Stimulated activated memory B cell treated with anti-CD40 and anti-IgM and Interleukin-4, amounts not matched to agents 10 μg/mL and 1 μg/mL and 100 μg/mL, for 72 hours (primary cell): ENCODE measurements around the gene TBC1D10A.

Experiments used
- ATAC-seq: fragments of 150-1000 bp; cut with Tn5 transposase; 2 replicates; pipeline ENCODE4 v1.10.0; 2021
- H3K27ac Mint-ChIP-seq: one replicate; pipeline ENCODE4 v1.8.0; 2022; ENCODE audit warnings: mild to moderate bottlenecking, mixed read lengths
- H3K27me3 Mint-ChIP-seq: one replicate; pipeline ENCODE4 v1.8.0; 2022; ENCODE audit warnings: mixed read lengths
- H3K36me3 Mint-ChIP-seq: one replicate; pipeline ENCODE4 v1.8.0; 2022; ENCODE audit warnings: mixed read lengths
- H3K4me1 Mint-ChIP-seq: one replicate; pipeline ENCODE4 v1.8.0; 2022; ENCODE audit warnings: mixed read lengths
- H3K4me3 Mint-ChIP-seq: one replicate; pipeline ENCODE4 v1.8.0; 2022; ENCODE audit warnings: mild to moderate bottlenecking, moderate library complexity, mixed read lengths
- H3K9me3 Mint-ChIP-seq: one replicate; pipeline ENCODE4 v1.8.0; 2022; ENCODE audit warnings: mixed read lengths

Gene TBC1D10A

GRCh38 chr22:30302810-30303138, 24.0 kb downstream of the TBC1D10A start:
- Mint-ChIP-seq H3K27me3 (no peaks in the 10 kb centered on the region), H3K4me3 (peak overlapping the region; percentile 22), H3K9me3 (no peaks in the 10 kb centered on the region), H3K4me1 (peaks cover 85% of the 10 kb centered on the region), H3K27ac (peak overlapping the region; percentile 74), H3K36me3 (peaks cover 39% of the 10 kb centered on the region)
- no peak for ATAC-seq

- H3K4me3 Mint-ChIP-seq: peak overlapping the region; percentile 22
- H3K27me3 Mint-ChIP-seq: no peaks in the 10 kb centered on the region
- H3K9me3 Mint-ChIP-seq: no peaks in the 10 kb centered on the region
- peak overlapping the region; percentile 74 for H3K27ac Mint-ChIP-seq
- peaks cover 85% of the 10 kb centered on the region for H3K4me1 Mint-ChIP-seq
- peaks cover 45% of the 10 kb centered on the region for H3K36me3 Mint-ChIP-seq
- peak; percentile 59 for ATAC-seq
Observed at GRCh38 chr22:30301995-30302809, 24.5 kb downstream of the TBC1D10A start.

GRCh38 chr22:30299322-30299721, 27.4 kb downstream of the TBC1D10A start:
- peaks cover 69% of the 10 kb centered on the region for H3K36me3 Mint-ChIP-seq

GRCh38 chr22:30297991-30298701, 28.6 kb downstream of the TBC1D10A start:
- Mint-ChIP-seq H3K4me1 (peaks cover 51% of the 10 kb centered on the region), H3K27ac (peak overlapping the region; percentile 60), H3K27me3 (no peaks in the 10 kb centered on the region), H3K4me3 (no peak overlapping the region), H3K9me3 (no peaks in the 10 kb centered on the region), H3K36me3 (peaks cover 75% of the 10 kb centered on the region)
- ATAC-seq: no peak

More at GRCh38 chr22:30299322-30299721, 27.4 kb downstream of the TBC1D10A start:
- peaks cover 62% of the 10 kb centered on the region for H3K4me1 Mint-ChIP-seq
- ATAC-seq: no peak
- peak overlapping the region; percentile 60 for H3K27ac Mint-ChIP-seq
- no peaks in the 10 kb centered on the region for H3K9me3 Mint-ChIP-seq
- H3K27me3 Mint-ChIP-seq: no peaks in the 10 kb centered on the region
- H3K4me3 Mint-ChIP-seq: no peak overlapping the region

GRCh38 chr22:30297276-30297990, 29.3 kb downstream of the TBC1D10A start:
- Mint-ChIP-seq H3K36me3 (peaks cover 73% of the 10 kb centered on the region), H3K4me3 (no peak overlapping the region), H3K4me1 (peaks cover 44% of the 10 kb centered on the region), H3K27me3 (no peaks in the 10 kb centered on the region), H3K9me3 (no peaks in the 10 kb centered on the region), H3K27ac (peak overlapping the region; percentile 60)
- ATAC-seq: no peak

- no peaks in the 10 kb centered on the region for H3K9me3 Mint-ChIP-seq
- no peak for ATAC-seq
- H3K4me3 Mint-ChIP-seq: no peak overlapping the region
- H3K36me3 Mint-ChIP-seq: peaks cover 70% of the 10 kb centered on the region
- no peaks in the 10 kb centered on the region for H3K27me3 Mint-ChIP-seq
- peaks cover 41% of the 10 kb centered on the region for H3K4me1 Mint-ChIP-seq
- H3K27ac Mint-ChIP-seq: peak overlapping the region; percentile 60
Observed at GRCh38 chr22:30296833-30297232, 29.9 kb downstream of the TBC1D10A start.

GRCh38 chr22:30296324-30296723, 30.4 kb downstream of the TBC1D10A start:
- Mint-ChIP-seq H3K27ac (no peak overlapping the region), H3K36me3 (peaks cover 66% of the 10 kb centered on the region), H3K27me3 (no peaks in the 10 kb centered on the region), H3K4me1 (peaks cover 41% of the 10 kb centered on the region), H3K4me3 (no peak overlapping the region), H3K9me3 (no peaks in the 10 kb centered on the region)
- ATAC-seq: no peak

GRCh38 chr22:30295576-30295975, 31.2 kb downstream of the TBC1D10A start:
- Mint-ChIP-seq H3K27me3 (no peaks in the 10 kb centered on the region), H3K4me1 (peaks cover 42% of the 10 kb centered on the region), H3K27ac (peak overlapping the region; percentile 73), H3K9me3 (no peaks in the 10 kb centered on the region), H3K36me3 (peaks cover 64% of the 10 kb centered on the region), H3K4me3 (no peak overlapping the region)
- no peak for ATAC-seq

- ATAC-seq: no peak
- no peaks in the 10 kb centered on the region for H3K27me3 Mint-ChIP-seq
- H3K27ac Mint-ChIP-seq: no peak overlapping the region
- H3K36me3 Mint-ChIP-seq: peaks cover 64% of the 10 kb centered on the region
- peaks cover 49% of the 10 kb centered on the region for H3K4me1 Mint-ChIP-seq
- no peak overlapping the region for H3K4me3 Mint-ChIP-seq
- H3K9me3 Mint-ChIP-seq: no peaks in the 10 kb centered on the region
Observed at GRCh38 chr22:30294830-30295229, 31.9 kb downstream of the TBC1D10A start.

- Mint-ChIP-seq H3K4me3 (no peak overlapping the region), H3K27me3 (no peaks in the 10 kb centered on the region), H3K36me3 (peaks cover 61% of the 10 kb centered on the region), H3K27ac (no peak overlapping the region), H3K9me3 (no peaks in the 10 kb centered on the region), H3K4me1 (peaks cover 50% of the 10 kb centered on the region)
- no peak for ATAC-seq
Observed at GRCh38 chr22:30294066-30294465, 32.7 kb downstream of the TBC1D10A start.

- Mint-ChIP-seq H3K36me3 (peaks cover 50% of the 10 kb centered on the region), H3K27me3 (no peaks in the 10 kb centered on the region), H3K4me3 (no peak overlapping the region), H3K4me1 (peaks cover 49% of the 10 kb centered on the region), H3K27ac (no peak overlapping the region), H3K9me3 (no peaks in the 10 kb centered on the region)
- ATAC-seq: no peak
Observed at GRCh38 chr22:30293026-30293425, 33.7 kb downstream of the TBC1D10A start.

- Mint-ChIP-seq H3K36me3 (peaks cover 43% of the 10 kb centered on the region), H3K27ac (peak overlapping the region; percentile 81), H3K27me3 (no peaks in the 10 kb centered on the region), H3K9me3 (no peaks in the 10 kb centered on the region), H3K4me1 (peaks cover 48% of the 10 kb centered on the region), H3K4me3 (no peak overlapping the region)
- ATAC-seq: no peak
Observed at GRCh38 chr22:30292069-30292970, 34.4 kb downstream of the TBC1D10A start.

- peaks cover 40% of the 10 kb centered on the region for H3K4me1 Mint-ChIP-seq
- no peaks in the 10 kb centered on the region for H3K27me3 Mint-ChIP-seq
- H3K9me3 Mint-ChIP-seq: no peaks in the 10 kb centered on the region
- no peak for ATAC-seq
- H3K36me3 Mint-ChIP-seq: peaks cover 33% of the 10 kb centered on the region
- no peak overlapping the region for H3K4me3 Mint-ChIP-seq
- peak overlapping the region; percentile 81 for H3K27ac Mint-ChIP-seq
Observed at GRCh38 chr22:30291058-30291892, 35.5 kb downstream of the TBC1D10A start.
